Hippocampal formation (tissue), 2 donors: Measurements from ENCODE around the gene FAM3B.

Experiments used
- DNase-seq, 2 donors: peaks; one replicate each; lab custom pipeline; 2025; lab: John Stamatoyannopoulos, UW

The FAM3B gene

DNA sequence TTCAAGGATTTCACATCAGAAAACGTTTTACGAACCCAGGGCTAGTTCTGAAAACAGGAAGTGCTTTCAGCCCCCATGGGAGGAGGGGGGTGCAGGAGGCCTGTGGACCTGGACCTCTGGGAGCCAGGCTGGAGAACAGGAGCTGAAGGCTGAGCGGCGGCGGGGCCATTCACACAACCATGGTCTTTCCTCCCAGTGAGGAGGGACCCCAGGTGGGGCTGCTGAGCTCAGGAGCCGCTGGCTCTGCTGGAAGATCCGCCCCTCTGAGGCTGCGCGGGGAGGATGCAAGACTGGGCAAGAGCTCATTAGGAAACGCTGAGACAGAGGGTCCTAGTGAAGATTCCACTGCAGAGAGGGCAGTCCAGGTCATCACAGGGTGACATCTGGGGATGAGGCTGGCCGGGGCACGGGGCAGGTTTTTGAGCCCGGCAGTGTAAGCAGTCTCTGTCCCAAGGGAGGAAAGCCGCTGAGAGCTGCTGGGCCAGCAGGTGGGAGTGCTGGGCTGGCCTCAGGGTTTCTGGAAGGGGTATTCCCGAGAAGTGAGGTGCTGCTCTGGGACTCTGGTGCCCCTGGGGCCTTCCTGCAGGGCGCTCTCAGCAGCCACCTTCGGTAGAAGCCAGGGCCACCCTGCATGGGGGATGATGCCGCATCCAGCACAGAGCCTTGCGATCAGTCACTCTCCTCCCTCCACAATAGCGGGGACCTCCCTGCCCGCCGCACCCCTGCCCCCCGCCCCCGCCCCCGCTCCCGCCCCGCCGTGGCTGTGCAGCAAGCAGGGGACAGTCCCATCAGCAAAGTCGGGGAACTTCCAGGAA is 52.7 kb downstream of the FAM3B start:
- DNase-seq, result no peak

GRCh38 chr21:41369920-41370839 is 53.6 kb downstream of the FAM3B start:
- no peak for DNase-seq

DNA sequence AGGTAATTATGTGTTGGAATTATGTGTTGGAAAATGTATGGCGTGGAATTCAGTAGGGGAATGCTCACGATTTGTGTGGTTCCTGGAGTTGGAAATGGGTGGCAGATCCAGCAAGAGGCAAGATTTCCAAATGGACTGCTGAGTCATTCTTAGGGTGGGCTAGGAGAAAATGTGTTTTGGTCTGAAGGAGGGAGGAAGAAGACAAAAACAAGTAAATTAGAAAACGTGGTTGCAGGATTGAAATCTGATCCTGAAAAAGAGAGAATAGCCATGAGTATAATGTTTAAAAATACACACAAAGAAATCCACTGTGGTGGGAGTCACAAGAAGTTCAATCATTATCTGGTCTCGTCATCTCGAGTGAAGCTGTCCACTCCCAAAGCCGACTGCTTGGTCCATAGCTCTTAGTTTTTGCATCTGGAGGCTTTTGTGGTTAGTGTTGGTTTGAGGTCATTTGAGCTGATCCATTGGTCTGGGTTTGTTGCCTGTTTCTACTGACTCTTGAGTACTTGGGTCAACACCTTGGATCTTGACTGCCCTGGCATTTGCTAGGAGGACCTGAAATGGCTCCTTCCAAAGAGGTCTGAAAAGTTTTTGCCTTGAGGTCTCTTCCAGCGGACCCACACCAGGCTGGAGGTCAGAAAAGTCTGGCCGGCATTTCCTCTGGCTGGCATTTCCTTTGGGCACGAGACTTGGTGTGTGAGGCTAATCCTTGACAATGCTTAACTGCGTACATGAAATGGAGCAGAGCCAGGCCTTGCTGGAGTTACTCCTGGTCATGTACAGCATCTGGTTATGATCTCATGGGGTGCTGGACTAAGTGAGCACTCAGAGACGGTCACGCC is 54.5 kb downstream of the FAM3B start:
- no peak for DNase-seq

GRCh38 chr21:41371685-41372030 is 55.1 kb downstream of the FAM3B start:
- DNase-seq, result no peak

GRCh38 chr21:41373253-41373652 is 56.7 kb downstream of the FAM3B start:
- DNase-seq, result no peak

GRCh38 chr21:41373763-41374162 is 57.2 kb downstream of the FAM3B start:
- no peak for DNase-seq

DNA sequence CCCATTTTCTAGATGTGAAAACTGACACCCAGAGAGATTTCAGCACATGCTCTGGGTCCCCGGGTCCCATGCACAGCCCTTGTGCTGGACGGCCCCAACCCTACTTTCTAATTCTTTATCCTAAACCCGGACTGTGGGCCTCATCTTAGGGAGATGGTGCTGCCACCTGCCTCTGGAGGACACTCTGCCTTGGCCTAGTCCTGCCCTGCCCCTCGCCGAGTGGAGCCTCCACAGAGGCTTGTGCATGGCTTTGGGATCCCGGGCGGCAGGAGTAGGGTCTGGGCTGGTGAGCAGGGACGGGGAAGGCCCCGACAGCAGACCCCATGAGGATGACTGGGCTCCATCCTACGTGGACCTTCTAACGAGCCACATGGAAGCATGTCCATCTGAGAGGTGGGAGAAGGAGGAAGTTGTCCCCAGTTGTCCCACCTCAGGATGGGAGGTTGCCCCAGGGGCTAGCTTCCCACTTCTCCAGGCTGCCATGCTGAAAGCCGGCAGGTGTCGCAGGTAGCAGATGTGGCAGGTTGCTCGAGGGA is 57.6 kb downstream of the FAM3B start:
- no peak for DNase-seq

- DNase-seq, result no peak
Measured at GRCh38 chr21:41374867-41375533, 58.4 kb downstream of the FAM3B start.

- DNase-seq, result no peak
Measured at GRCh38 chr21:41375875-41376274, 59.3 kb downstream of the FAM3B start.

DNA sequence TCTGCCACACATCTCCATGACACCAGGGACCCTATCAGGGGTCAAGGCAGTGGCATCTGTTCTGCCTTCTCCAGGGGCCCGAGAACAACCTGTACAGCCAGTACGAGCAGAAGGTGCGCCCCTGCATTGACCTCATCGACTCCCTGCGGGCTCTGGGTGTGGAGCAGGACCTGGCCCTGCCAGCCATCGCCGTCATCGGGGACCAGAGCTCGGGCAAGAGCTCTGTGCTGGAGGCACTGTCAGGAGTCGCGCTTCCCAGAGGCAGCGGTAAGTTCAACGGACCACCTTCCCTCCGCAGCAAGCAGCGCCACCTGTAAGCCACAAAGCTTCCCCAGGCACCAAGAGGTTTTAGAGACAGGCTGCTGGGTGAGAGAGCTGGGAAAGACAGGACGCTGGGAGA is 61.1 kb downstream of the FAM3B start:
- DNase-seq, result no peak

GRCh38 chr21:41378849-41379248 is 62.2 kb downstream of the FAM3B start:
- no peak for DNase-seq

DNA sequence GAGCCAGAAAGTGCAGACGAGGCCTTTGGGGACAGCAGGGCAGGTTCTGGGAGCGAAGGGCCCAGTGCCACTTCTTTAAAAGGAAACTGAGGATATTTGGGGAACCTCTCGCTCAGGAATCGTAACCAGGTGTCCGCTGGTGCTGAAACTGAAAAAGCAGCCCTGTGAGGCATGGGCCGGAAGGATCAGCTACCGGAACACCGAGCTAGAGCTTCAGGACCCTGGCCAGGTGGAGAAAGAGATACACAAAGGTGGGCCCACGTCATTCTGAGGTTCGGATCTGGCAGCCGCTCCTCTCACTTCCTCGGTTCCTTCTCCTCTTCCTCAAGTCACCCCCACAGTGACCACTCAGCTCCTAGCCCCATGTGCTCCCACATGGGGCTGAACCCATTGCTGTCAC is 63.3 kb downstream of the FAM3B start:
- no peak for DNase-seq

DNA sequence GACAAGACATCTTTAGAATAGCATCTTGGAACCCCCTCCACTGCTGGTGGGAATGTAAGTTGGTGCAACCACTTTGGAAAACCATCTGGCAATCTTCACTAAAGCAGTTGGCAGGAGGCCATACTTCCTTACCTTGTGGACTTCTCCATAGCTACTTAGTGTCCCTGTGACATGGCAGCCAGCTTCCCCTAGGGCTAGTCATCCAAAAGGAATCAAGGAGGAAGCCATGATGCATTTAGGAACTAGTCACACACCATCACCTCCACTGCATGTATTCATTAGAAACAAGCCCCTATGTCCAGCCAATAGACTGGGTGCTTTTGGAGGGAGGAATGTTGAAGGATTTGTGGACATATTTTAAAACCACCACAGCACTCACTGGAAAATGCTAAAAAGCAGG is 65.1 kb downstream of the FAM3B start:
- no peak for DNase-seq

DNA sequence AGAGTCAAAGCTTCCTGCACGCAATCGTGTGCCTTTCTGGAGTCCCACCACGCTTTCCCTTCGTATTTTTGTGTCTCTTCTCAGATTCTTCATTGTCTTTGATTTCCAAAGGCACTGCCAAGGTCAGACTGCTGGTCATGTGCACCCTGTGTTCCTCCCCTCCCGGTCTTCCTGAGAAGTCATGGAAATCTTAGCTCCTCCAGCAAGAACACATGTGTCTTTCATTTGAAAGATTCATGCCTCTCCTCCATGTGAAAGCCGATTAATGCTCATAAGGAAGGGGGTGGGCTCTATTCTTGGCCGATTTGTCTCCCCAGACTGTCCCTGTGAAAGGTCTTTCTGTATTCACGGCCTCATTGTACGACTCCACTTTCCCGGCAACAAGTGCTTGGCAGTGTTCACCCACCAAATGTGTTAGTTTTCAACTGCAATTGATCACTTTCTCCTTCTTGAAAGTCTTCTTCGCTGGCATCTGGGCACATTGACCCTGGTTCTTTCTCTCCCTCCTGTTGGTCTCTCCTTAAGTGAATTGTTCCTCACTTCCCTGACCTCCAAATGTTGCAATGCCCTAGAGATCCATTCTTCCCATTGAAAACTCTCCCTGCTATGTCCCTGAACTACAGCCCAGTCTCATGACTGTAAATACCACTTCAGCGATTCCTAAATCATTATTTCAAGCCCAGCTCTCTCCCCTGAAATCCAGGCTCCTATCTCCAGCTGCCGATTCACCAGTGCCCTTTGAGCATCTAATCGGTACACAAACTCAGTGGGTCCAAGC is 70.6 kb downstream of the FAM3B start:
- DNase-seq, result no peak

GRCh38 chr21:41387824-41388223 is 71.2 kb downstream of the FAM3B start:
- DNase-seq, result no peak

DNA sequence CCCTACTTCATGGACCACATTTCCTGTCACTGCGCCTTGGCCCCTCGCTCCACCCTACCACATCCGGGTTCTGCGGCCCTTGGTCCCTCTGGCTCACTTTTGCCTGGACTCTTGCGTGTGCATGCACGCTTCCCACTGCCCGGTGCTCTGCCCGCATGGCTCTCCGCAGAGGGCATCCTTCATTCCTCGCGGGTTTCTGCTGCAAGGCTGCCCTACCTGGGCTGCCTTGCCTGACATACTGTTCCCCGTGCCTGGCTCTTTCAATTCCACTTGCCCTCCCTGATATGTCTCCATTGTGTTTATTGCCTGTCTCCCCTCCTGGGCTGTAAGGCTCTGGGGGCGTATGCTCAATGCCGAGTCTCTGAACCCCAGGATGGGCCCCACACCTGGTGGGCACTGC is 71.7 kb downstream of the FAM3B start:
- no peak for DNase-seq

DNA sequence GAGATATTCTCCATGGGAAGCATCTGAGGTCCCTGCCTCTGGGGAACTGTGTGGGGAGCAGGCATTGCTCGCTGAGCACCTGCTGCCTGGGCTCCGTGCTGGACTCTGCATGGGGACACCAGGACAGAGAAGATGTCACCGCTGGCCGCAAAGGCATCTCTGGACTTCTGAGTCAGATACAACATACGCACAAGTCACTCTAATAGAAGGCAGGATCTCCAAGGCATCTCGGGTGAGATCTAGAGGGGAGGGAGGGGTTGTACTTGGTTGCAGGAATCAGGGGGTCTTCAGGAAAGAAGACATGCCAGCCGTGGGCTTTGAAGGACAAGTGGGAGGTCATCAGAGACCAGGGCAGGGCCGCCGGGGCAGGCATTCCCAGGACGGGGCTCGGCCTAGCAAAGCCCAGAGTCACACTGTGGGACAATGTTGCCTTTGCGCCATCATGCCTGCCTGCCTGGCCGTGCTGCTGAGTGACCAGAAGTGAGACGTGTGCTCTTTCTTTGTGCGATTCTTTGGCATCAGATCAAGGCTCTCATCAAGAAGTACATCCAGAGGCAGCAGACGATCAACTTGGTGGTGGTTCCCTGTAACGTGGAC is 73.5 kb downstream of the FAM3B start:
- no peak for DNase-seq

- no peak for DNase-seq
Measured at GRCh38 chr21:41393876-41394465, 77.4 kb downstream of the FAM3B start.

DNA sequence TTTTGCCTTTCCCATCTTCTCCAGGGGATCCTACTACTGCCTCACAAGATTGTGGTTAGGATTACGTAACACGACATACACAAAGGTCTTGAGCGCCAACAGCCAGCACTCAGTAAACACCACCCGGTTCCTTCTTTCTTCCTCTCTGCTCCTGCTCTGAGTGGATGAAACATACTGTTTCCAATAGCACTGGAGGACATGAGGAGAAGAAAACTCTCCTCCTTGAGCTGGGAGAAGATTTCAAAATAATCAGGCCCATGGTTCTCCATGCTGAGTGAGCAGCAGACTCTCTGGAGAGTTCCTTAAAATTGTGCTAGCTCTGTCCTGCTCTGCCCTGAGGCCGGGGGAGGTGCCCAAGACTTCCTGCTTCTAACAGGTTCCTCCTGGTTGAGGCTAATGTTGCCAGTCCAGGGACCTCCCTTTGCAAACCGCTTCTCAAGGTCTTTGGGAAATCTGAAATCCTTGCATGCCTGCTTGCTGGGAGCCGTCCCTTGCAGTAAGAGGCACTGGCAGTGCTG is 80.0 kb downstream of the FAM3B start:
- DNase-seq, result peak in 1 of 2 donors; percentile 17

GRCh38 chr21:41397471-41397891 is 80.9 kb downstream of the FAM3B start:
- no peak for DNase-seq
